Chondrocyte (in vitro differentiated cells): Measurements from ENCODE around the gene SLC25A25. TPM values are rescaled to one million over a fixed set of nuclear protein-coding genes. Genes with fewer than 3 reads are reported as not detected.
A peak's percentile ranks its signal among the peaks of the same experiment; 100 is the strongest.

Experiments used
- DNase-seq: peaks from one replicate; pipeline ENCODE4 v3.0.0; 2021; ENCODE audit warnings: mixed read lengths, low spot score
- H3K27ac Mint-ChIP-seq: one replicate; pipeline ENCODE4 v1.8.0; 2021; ENCODE audit warnings: mild to moderate bottlenecking, moderate library complexity, mixed read lengths; ENCODE audit not compliant: unreplicated experiment
- H3K27me3 Mint-ChIP-seq: 2 replicates; pipeline ENCODE4 v1.8.0; 2021; ENCODE audit warnings: low read depth, mixed read lengths
- H3K36me3 Mint-ChIP-seq: 2 replicates; pipeline ENCODE4 v1.8.0; 2021; ENCODE audit warnings: low read depth, mixed read lengths
- H3K4me1 Mint-ChIP-seq: 2 replicates; pipeline ENCODE4 v1.8.0; 2021; ENCODE audit warnings: low read depth, mild to moderate bottlenecking, mixed read lengths
- H3K4me3 Mint-ChIP-seq: one replicate; pipeline ENCODE4 v1.8.0; 2021; ENCODE audit warnings: mild to moderate bottlenecking, moderate library complexity, mixed read lengths; ENCODE audit not compliant: unreplicated experiment
- H3K9me3 Mint-ChIP-seq: 2 replicates; pipeline ENCODE4 v1.8.0; 2021; ENCODE audit warnings: low read depth, mixed read lengths
- total RNA-seq: library from RNA; stranded (reverse); gene quantifications from 3 replicates; pipeline ENCODE4 v1.2.1, GENCODE V29; 2021
- TF ChIP-seq, protein P1 (sequence below): fragments of 200-600 bp; sonication (generic); IDR thresholded peaks from 2 replicates; pipeline ENCODE4 v1.5.0; 2021; ENCODE audit warnings: antibody characterized with exemption, mild to moderate bottlenecking, moderate library complexity

SLC25A25 gene
- total RNA-seq, 1 donor from 2014 or later = 17.6 TPM

DNA sequence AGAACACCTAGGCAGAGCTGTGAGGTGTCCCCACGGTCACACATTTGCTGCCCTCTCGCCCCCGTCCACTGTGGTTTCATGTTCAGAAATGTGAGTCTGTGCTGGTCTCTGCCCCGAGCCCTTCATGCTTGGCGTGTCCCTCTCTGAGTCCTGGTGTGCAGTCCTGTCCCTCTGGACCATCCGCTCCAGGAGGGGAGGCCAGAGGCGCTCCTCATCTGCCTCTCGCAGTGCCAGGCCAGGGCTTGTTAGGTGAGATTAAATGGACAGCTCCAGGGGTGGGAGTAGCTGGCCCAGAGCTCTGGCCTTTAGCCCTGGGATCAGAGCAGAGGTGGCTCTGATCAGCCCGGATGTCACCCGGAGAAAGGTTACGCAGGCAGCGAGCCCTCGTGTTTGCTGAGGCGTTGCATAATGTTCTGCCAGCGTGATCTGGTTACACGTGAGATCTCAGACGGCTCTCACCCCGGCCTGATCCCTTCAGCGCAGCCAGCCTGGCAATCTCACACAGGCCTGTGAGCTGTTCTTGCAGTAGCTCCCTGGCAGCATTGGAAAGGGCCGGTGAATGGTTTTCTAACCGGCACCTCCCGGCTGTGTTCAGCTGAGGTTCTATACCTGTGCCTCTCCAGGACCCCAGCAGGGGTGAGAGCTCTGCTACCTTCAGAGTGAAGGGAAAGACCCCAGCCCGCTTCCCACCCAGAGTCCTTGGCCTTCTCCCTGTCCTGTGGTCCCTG is 35.0 kb downstream of the SLC25A25 start:
- TF ChIP-seq, protein P1, sequence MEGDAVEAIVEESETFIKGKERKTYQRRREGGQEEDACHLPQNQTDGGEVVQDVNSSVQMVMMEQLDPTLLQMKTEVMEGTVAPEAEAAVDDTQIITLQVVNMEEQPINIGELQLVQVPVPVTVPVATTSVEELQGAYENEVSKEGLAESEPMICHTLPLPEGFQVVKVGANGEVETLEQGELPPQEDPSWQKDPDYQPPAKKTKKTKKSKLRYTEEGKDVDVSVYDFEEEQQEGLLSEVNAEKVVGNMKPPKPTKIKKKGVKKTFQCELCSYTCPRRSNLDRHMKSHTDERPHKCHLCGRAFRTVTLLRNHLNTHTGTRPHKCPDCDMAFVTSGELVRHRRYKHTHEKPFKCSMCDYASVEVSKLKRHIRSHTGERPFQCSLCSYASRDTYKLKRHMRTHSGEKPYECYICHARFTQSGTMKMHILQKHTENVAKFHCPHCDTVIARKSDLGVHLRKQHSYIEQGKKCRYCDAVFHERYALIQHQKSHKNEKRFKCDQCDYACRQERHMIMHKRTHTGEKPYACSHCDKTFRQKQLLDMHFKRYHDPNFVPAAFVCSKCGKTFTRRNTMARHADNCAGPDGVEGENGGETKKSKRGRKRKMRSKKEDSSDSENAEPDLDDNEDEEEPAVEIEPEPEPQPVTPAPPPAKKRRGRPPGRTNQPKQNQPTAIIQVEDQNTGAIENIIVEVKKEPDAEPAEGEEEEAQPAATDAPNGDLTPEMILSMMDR = no peak
- no peak for DNase-seq
- no peaks in the 10 kb centered on the region for H3K27me3 Mint-ChIP-seq
- H3K4me1 Mint-ChIP-seq = peaks cover 40% of the 10 kb centered on the region
- H3K4me3 Mint-ChIP-seq = peak overlapping the region; percentile 19
- peak overlapping the region; percentile 51 for H3K27ac Mint-ChIP-seq
- peaks cover 39% of the 10 kb centered on the region for H3K36me3 Mint-ChIP-seq
- no peaks in the 10 kb centered on the region for H3K9me3 Mint-ChIP-seq

DNA sequence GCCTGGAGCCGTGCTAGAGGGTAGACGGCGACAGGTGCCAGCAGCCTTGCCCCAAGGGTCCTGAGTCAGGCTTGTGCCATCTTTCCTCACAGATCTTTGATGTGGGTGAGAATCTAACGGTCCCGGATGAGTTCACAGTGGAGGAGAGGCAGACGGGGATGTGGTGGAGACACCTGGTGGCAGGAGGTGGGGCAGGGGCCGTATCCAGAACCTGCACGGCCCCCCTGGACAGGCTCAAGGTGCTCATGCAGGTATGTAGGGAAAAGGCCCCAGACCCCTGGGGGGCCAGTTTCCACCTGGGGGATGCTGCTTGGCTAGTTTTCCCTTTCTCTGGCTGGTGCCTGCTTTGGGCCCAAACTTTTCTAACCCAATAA is 35.5 kb downstream of the SLC25A25 start:
- Mint-ChIP-seq H3K27me3 (no peaks in the 10 kb centered on the region), H3K36me3 (peaks cover 41% of the 10 kb centered on the region), H3K9me3 (no peaks in the 10 kb centered on the region), H3K4me1 (peaks cover 37% of the 10 kb centered on the region), H3K27ac (peak overlapping the region; percentile 51), H3K4me3 (no peak overlapping the region)
- DNase-seq = no peak
- TF ChIP-seq, protein P1 = peak; percentile 52

GRCh38 chr9:128104171-128104618 is 36.2 kb downstream of the SLC25A25 start:
- TF ChIP-seq, protein P1 = no peak
- Mint-ChIP-seq H3K9me3 (no peaks in the 10 kb centered on the region), H3K36me3 (peaks cover 41% of the 10 kb centered on the region), H3K4me1 (peaks cover 31% of the 10 kb centered on the region), H3K27ac (peak overlapping the region; percentile 65), H3K27me3 (no peaks in the 10 kb centered on the region), H3K4me3 (no peak overlapping the region)
- no peak for DNase-seq

GRCh38 chr9:128105538-128106175 is 37.6 kb downstream of the SLC25A25 start:
- Mint-ChIP-seq H3K27ac (no peak overlapping the region), H3K27me3 (no peaks in the 10 kb centered on the region), H3K4me3 (no peak overlapping the region), H3K36me3 (peaks cover 43% of the 10 kb centered on the region), H3K4me1 (peaks cover 16% of the 10 kb centered on the region), H3K9me3 (no peaks in the 10 kb centered on the region)
- TF ChIP-seq, protein P1 = no peak
- no peak for DNase-seq

DNA sequence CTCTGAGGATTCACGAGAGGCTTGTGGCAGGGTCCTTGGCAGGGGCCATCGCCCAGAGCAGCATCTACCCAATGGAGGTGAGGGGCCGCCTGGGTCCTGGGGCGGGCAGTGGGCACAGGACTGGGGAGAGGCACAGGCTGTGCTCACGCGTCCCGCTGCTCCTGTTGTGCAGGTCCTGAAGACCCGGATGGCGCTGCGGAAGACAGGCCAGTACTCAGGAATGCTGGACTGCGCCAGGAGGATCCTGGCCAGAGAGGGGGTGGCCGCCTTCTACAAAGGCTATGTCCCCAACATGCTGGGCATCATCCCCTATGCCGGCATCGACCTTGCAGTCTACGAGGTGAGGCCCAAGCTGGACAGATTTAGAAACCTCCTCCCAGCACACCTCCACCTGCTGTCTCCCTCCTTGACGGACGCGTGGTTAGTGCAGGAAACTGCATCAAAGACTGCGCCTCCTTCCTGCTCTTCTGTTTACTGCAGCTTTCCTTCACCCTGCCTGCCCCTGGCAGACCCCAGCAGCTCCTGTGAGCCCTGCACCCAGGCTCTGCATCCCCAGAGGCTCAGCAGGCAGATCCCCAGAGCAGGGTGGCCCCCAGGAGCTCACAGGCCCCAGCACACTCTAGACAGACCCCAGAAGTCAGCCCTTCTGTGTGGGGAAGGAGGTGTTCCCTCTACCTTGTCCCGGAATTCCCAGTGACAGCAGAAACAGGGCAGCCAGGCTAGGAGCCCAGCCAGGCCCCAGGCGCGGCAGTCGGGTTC is 38.3 kb downstream of the SLC25A25 start:
- TF ChIP-seq, protein P1 = no peak
- Mint-ChIP-seq H3K4me1 (peaks cover 9% of the 10 kb centered on the region), H3K4me3 (no peak overlapping the region), H3K36me3 (peaks cover 38% of the 10 kb centered on the region), H3K9me3 (no peaks in the 10 kb centered on the region), H3K27ac (no peak overlapping the region), H3K27me3 (no peaks in the 10 kb centered on the region)
- no peak for DNase-seq
